OCI-LY1 (cell line): ENCODE results near the gene GYPA.

Experiments
- CTCF ChIP-seq: fragments of 200-600 bp; sonication (generic), shearing (Covaris generic); IDR thresholded peaks from 2 replicates; pipeline ENCODE4 v1.5.1; 2017; ENCODE audit warnings: mild to moderate bottlenecking, antibody characterized with exemption, low read length, moderate library complexity, mixed read lengths
- EZH2 ChIP-seq: fragments of 200-600 bp; sonication (generic), shearing (Covaris generic); IDR thresholded peaks from 2 replicates; pipeline ENCODE4 v1.8.0; 2017; ENCODE audit warnings: borderline replicate concordance, mixed run types, mild to moderate bottlenecking, antibody characterized with exemption, low read length, moderate library complexity, mixed read lengths

- TF ChIP-seq CTCF (no peak), EZH2 (no peak)
Measured at GRCh38 chr4:144169211-144169610, 28.7 kb upstream of the GYPA start.
